ENCODE measurements around the gene LANCL3.

Gene LANCL3

DNA sequence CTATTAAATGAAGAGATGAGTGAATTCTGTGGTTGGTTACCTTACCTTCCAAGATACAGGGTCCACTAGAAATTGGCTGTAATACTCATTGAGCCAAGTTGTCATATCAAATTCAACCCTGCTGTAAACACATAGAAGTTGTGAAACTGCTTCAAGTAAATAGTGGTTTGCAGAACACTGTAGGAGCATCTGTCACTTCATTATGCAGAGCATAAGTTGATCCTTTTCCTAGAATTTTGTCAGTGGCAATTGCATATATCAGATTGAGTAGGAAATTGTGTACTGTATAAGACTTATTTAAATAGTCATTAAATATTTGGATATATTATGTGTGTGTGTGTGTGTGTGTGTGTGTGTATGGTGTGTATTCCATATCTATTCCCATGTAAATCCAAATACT, 105.3 kb downstream of the LANCL3 start:
- no peak overlapping the region for H3K4me3 ChIP-seq (ENCODE audit: low read length)
- H2AFZ ChIP-seq (ENCODE audit: low read depth, low read length): no peak overlapping the region
- H3K9me3 ChIP-seq (ENCODE audit: low read length): no peaks in the 10 kb centered on the region
- no peaks in the 10 kb centered on the region for H3K36me3 ChIP-seq (ENCODE audit: insufficient read depth, low read length)
- H3K27me3 ChIP-seq (ENCODE audit: insufficient read depth, low read length): peaks cover 2% of the 10 kb centered on the region
- H3K4me1 ChIP-seq (ENCODE audit: insufficient read depth, low read length): no peaks in the 10 kb centered on the region

DNA sequence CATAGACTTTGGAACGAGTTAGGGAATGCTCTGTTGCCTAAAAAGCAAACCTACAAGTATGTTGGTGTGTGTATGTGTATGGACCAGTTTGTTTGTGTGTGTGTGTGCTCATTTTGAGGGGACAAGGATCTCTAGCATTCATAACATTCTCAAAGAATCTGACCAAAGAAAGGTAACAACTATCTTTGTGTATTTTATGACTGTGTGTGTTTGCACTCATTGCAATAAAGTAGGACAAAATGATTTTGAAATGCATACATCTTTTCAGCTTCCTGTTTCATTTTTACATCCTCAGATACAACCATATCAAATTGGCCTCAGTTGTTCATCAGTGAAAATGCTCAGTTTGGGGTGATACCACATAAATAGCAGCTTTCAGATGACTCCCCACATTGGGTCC, 105.8 kb downstream of the LANCL3 start:
- no peak overlapping the region for H3K4me3 ChIP-seq (ENCODE audit: low read length)
- no peaks in the 10 kb centered on the region for H3K9me3 ChIP-seq (ENCODE audit: low read length)
- H3K4me1 ChIP-seq (ENCODE audit: insufficient read depth, low read length): no peaks in the 10 kb centered on the region
- no peak overlapping the region for H2AFZ ChIP-seq (ENCODE audit: low read depth, low read length)
- H3K36me3 ChIP-seq (ENCODE audit: insufficient read depth, low read length): no peaks in the 10 kb centered on the region
- H3K27me3 ChIP-seq (ENCODE audit: insufficient read depth, low read length): peaks cover 2% of the 10 kb centered on the region

DNA sequence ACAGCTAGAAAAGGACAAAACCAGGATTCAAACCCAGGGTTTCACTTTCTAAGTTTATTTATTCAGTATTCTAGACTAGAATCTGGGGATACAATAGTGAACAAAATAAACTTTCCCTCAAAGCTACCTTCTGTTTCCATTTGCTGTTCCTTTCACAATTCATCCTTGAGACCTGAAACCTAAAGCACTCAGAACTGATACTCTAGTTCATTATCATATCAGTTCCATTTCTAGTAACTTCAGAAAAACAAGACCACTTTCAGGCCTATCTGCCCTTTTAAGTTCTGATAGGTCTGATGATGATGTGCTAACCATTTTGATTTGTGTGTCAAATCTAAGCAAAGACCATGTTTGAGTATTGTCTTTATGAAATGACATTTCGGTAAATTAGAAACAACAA, 106.3 kb downstream of the LANCL3 start:
- Histone ChIP-seq H3K27me3 (ENCODE audit: insufficient read depth, low read length) (peaks cover 2% of the 10 kb centered on the region), H3K4me3 (ENCODE audit: low read length) (no peak overlapping the region), H3K9me3 (ENCODE audit: low read length) (no peaks in the 10 kb centered on the region), H2AFZ (ENCODE audit: low read depth, low read length) (no peak overlapping the region), H3K36me3 (ENCODE audit: insufficient read depth, low read length) (no peaks in the 10 kb centered on the region), H3K4me1 (ENCODE audit: insufficient read depth, low read length) (no peaks in the 10 kb centered on the region)

DNA sequence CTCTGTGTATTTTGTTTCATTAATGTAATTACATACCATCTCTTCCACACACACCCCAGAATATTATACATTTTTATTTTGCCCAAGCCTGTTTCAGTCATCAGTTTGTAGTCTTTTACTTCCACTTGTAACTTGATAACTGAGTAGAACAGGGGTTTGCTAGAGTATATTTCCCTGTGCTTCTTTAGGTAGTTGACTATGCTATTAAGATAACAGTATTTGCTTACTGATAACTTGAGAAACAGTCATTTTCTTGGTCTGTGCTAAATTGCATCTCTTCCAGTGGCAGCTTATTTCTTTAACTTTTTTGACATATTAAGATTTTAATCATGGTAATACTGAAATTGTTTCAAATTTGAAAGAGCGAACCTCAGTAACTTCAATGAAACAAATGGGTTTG, 107.1 kb downstream of the LANCL3 start:
- Histone ChIP-seq H3K4me3 (ENCODE audit: low read length) (no peak overlapping the region), H3K27me3 (ENCODE audit: insufficient read depth, low read length) (peaks cover 2% of the 10 kb centered on the region), H3K4me1 (ENCODE audit: insufficient read depth, low read length) (no peaks in the 10 kb centered on the region), H3K36me3 (ENCODE audit: insufficient read depth, low read length) (no peaks in the 10 kb centered on the region), H2AFZ (ENCODE audit: low read depth, low read length) (no peak overlapping the region), H3K9me3 (ENCODE audit: low read length) (no peaks in the 10 kb centered on the region)

DNA sequence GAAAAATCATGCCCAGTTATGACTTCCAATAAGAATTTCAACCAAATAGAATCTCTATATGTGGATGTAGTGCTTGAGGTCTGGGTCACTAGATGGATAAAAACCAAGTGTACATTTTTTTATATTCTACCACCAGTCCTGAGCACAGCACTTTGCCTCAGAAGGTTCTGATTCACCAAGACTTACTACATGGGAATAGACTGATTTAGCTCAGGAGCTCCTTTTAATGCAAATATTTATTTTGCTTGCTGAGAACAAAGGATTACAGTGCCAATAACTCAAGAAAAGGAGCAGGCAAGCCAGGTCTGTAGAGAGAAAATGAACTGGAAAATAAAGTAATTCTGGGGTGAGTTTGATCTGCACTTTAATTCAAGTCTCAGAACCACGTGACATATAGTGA, 107.8 kb downstream of the LANCL3 start:
- Histone ChIP-seq H3K4me1 (ENCODE audit: insufficient read depth, low read length) (no peaks in the 10 kb centered on the region), H2AFZ (ENCODE audit: low read depth, low read length) (no peak overlapping the region), H3K27me3 (ENCODE audit: insufficient read depth, low read length) (peaks cover 2% of the 10 kb centered on the region), H3K9me3 (ENCODE audit: low read length) (no peaks in the 10 kb centered on the region), H3K4me3 (ENCODE audit: low read length) (no peak overlapping the region), H3K36me3 (ENCODE audit: insufficient read depth, low read length) (no peaks in the 10 kb centered on the region)

DNA sequence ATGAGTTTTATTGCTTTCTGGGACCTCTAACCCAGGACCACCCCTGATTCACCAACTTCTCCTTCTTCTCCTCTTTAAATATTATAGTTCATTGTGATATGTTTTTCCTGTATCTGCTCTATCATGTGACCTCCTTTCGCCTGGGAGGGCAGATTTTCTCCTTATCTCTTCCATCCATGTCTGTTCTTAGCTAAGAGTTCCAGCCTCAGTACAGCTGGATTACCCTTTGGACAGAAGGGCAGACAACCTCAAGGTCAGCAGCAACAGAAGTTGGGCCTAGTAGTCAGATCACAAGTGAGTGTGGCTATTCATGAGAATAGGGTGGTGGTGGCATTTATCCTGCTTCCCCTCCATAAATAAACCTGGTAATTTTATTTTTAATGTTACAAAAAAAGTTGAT, 108.4 kb downstream of the LANCL3 start:
- no peak overlapping the region for H3K4me3 ChIP-seq (ENCODE audit: low read length)
- H3K4me1 ChIP-seq (ENCODE audit: insufficient read depth, low read length): no peaks in the 10 kb centered on the region
- no peak overlapping the region for H2AFZ ChIP-seq (ENCODE audit: low read depth, low read length)
- no peaks in the 10 kb centered on the region for H3K9me3 ChIP-seq (ENCODE audit: low read length)
- peaks cover 4% of the 10 kb centered on the region for H3K27me3 ChIP-seq (ENCODE audit: insufficient read depth, low read length)
- no peaks in the 10 kb centered on the region for H3K36me3 ChIP-seq (ENCODE audit: insufficient read depth, low read length)

DNA sequence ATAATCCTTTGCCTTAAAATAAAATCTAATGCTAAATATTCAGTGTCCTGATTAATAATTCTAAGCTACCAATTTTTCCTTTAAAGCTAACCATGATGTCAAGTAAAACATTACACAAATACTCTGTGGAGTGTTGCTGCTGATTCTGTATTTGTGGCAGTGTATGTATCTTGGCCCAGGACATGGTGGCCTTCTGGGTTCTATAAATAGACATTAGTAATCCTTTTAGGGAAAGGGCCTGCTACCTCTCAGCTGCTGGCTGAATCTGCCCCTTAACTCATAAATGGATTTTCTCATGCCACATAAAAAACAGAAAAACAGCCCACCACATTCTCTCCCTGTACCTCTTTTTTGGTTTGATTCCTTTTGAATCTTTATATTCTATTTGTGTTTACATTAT, 113.0 kb downstream of the LANCL3 start:
- H3K4me3 ChIP-seq (ENCODE audit: low read length): no peak overlapping the region
- H3K36me3 ChIP-seq (ENCODE audit: insufficient read depth, low read length): no peaks in the 10 kb centered on the region
- no peaks in the 10 kb centered on the region for H3K9me3 ChIP-seq (ENCODE audit: low read length)
- H3K27me3 ChIP-seq (ENCODE audit: insufficient read depth, low read length): peaks cover 14% of the 10 kb centered on the region
- no peak overlapping the region for H2AFZ ChIP-seq (ENCODE audit: low read depth, low read length)
- no peaks in the 10 kb centered on the region for H3K4me1 ChIP-seq (ENCODE audit: insufficient read depth, low read length)

DNA sequence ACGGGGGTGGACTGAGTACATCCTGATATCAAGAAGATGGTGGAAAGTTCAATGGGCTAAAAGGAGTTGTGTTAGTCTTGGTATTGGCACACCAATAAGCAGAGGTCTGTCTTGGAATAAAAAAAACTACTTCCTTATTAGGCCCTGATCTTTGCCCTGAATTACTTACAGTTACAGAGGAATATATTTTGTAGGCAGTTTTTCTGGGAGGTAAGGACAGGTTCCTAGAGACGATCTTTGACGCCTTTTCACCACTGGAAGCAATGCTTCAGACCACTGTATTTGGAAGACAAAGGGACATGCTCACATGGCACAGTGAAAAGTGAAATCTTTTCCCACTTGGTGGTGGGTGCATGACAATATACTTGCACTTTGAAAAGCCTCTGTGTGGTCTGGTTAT, 113.5 kb downstream of the LANCL3 start:
- no peaks in the 10 kb centered on the region for H3K9me3 ChIP-seq (ENCODE audit: low read length)
- no peaks in the 10 kb centered on the region for H3K4me1 ChIP-seq (ENCODE audit: insufficient read depth, low read length)
- no peak overlapping the region for H2AFZ ChIP-seq (ENCODE audit: low read depth, low read length)
- H3K36me3 ChIP-seq (ENCODE audit: insufficient read depth, low read length): no peaks in the 10 kb centered on the region
- peaks cover 14% of the 10 kb centered on the region for H3K27me3 ChIP-seq (ENCODE audit: insufficient read depth, low read length)
- H3K4me3 ChIP-seq (ENCODE audit: low read length): no peak overlapping the region

DNA sequence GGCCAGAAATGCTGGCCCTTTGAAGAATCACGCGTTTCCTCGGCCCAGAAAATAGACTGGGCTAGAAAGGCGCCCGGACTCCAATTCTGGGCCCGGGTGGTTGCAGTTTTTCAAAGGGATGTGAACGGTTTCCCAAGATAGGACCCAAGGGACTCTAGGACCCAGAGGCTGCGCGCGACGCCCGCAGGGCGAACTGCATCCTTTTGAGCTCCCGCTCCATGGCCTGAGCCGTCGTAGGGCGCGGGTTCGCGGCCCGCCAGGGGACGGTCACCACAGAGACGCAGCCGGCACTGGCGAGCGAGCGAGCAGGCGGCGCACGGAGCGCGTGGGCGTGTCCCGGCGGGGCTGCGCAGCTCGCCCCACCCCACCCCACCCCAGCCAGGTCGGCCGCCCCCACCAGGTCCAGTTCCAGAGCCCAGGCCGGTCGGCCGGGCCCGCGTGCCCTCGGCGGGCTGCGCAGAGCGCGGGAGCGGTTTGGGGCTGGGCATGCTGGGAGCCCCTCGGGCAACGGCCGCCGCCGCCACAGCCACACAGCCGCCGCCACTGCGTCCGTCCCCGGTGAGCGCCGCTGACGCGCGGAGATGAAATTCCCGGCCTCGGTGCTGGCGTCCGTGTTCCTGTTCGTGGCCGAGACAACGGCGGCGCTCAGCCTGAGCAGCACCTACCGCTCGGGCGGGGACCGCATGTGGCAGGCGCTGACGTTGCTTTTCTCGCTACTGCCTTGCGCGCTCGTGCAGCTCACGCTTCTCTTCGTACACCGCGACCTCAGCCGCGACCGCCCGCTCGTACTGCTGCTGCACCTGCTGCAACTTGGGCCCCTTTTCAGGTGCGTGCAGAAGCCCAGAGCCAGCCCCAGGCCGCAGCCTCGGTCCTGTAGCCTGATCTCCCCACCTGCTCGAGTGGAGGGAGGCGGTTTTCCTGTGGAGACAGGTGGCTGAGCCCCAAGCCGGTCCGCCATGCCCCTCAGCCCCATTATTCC, 114.2 kb downstream of the LANCL3 start, which contains the start of gene XK:
Gene XK (plus strand): TSS at position 411 of the 979 bp plus-strand sequence. CDS start 171 bp downstream, at position 582.
- peak within 1 kb of the TSS; percentile 31 for H3K4me3 ChIP-seq (ENCODE audit: low read length)

DNA sequence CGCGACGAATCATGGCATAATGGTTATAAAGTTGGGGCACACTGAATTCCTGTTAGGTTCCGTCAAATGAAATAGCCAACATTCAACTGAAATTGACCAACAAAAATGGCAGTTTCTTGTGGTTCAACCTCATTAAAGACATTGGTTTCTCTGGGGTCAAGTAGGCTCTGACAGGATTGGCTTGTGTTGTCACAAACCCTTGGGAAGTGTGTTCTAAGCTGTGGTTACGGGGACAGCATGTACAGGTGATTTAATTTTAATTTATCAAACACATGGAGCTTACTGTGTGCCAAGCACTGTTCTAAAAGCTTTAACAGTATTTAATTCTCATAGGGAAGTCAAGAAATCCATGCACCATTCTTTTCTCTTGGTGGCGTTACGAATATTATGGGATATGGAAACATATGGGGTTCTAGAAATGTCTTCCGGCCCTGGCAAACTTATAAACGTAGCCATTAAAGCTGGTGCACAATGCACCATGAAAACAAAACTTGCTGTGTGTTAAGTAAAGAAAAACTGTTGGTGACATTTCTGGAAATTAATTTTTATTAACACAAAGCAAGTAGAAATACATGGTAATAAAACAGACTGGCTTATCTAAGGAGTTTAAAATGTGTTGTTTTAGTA, 115.0 kb downstream of the LANCL3 start:
- Histone ChIP-seq H2AFZ (ENCODE audit: low read depth, low read length) (no peak overlapping the region), H3K4me3 (ENCODE audit: low read length) (no peak overlapping the region), H3K4me1 (ENCODE audit: insufficient read depth, low read length) (no peaks in the 10 kb centered on the region), H3K9me3 (ENCODE audit: low read length) (no peaks in the 10 kb centered on the region), H3K36me3 (ENCODE audit: insufficient read depth, low read length) (no peaks in the 10 kb centered on the region), H3K27me3 (ENCODE audit: insufficient read depth, low read length) (peaks cover 14% of the 10 kb centered on the region)

More for the DNA sequence above, 114.2 kb downstream of the LANCL3 start, which contains the start of gene XK:
- Histone ChIP-seq H2AFZ (ENCODE audit: low read depth, low read length) (peak within 1 kb of the TSS; percentile 37), H3K27me3 (ENCODE audit: insufficient read depth, low read length) (peaks cover 14% of the 10 kb centered on the region), H3K9me3 (ENCODE audit: low read length) (no peaks in the 10 kb centered on the region), H3K4me1 (ENCODE audit: insufficient read depth, low read length) (no peaks in the 10 kb centered on the region), H3K36me3 (ENCODE audit: insufficient read depth, low read length) (no peaks in the 10 kb centered on the region)

DNA sequence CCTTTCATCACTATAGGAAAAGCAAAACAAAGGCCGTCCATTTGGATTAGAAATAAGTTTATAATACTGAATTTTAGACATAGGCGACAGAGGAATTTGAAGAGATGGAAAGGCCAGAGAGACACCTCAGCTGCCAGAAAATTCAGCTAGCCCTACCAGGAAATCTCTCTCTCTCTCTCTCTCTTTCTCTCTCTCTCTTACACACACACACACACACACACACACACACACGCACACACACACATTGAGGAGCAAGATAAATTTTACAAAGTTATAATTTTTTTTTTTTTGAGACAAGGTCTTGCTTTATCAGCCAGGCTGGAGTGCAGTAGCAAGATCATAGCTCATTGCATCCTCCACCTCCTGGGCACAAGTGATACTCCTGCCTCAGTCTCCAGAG, 115.5 kb downstream of the LANCL3 start:
- Histone ChIP-seq H2AFZ (ENCODE audit: low read depth, low read length) (no peak overlapping the region), H3K4me1 (ENCODE audit: insufficient read depth, low read length) (no peaks in the 10 kb centered on the region), H3K4me3 (ENCODE audit: low read length) (no peak overlapping the region), H3K27me3 (ENCODE audit: insufficient read depth, low read length) (peaks cover 14% of the 10 kb centered on the region), H3K9me3 (ENCODE audit: low read length) (no peaks in the 10 kb centered on the region), H3K36me3 (ENCODE audit: insufficient read depth, low read length) (no peaks in the 10 kb centered on the region)

DNA sequence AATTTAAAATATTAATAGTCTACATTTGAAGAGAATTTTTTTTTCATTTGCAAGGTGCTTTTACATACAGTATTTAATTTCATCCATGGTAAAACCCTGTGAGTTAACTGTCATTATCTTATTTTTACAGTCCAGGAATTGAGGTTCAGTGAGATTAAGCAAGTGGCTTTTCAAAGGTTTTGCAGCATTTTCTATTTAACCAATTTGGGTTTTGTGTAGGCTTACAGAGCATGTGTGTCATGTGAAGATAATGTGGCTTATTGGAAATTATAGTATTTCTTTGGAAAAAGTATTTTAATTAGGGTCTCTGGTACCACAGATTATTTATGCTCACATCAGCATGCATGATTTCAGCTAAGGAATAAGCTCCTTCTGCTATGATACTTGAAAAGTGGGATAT, 118.7 kb downstream of the LANCL3 start:
- no peak overlapping the region for H3K4me3 ChIP-seq (ENCODE audit: low read length)
- H3K9me3 ChIP-seq (ENCODE audit: low read length): no peaks in the 10 kb centered on the region
- no peaks in the 10 kb centered on the region for H3K36me3 ChIP-seq (ENCODE audit: insufficient read depth, low read length)
- H2AFZ ChIP-seq (ENCODE audit: low read depth, low read length): no peak overlapping the region
- no peaks in the 10 kb centered on the region for H3K4me1 ChIP-seq (ENCODE audit: insufficient read depth, low read length)
- H3K27me3 ChIP-seq (ENCODE audit: insufficient read depth, low read length): peaks cover 9% of the 10 kb centered on the region

DNA sequence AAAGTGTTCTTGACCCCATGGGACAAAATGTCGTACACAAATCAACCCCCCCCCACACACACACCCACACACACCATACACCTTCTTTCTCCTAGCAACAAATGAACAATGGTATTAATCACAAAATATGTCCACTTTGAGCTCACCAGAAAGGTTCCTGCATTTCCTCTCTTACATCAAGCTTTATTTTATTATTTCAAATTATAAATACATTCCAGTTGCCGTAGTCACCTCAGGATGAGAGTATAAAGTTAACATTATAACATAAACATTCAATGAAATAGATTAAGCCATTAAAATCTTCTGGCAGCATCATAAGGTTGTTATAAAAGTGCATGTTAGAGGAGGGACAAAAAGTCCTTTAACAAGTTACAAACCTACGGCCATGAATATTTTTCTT, 121.5 kb downstream of the LANCL3 start:
- Histone ChIP-seq H3K4me3 (ENCODE audit: low read length) (no peak overlapping the region), H3K9me3 (ENCODE audit: low read length) (no peaks in the 10 kb centered on the region), H3K36me3 (ENCODE audit: insufficient read depth, low read length) (no peaks in the 10 kb centered on the region), H3K27me3 (ENCODE audit: insufficient read depth, low read length) (no peaks in the 10 kb centered on the region), H3K4me1 (ENCODE audit: insufficient read depth, low read length) (no peaks in the 10 kb centered on the region), H2AFZ (ENCODE audit: low read depth, low read length) (no peak overlapping the region)

Measured in neuron (in vitro differentiated cells).